A549 (cell line): Measurements from ENCODE around the gene TRIM56. TPM values are rescaled to one million over a fixed set of nuclear protein-coding genes. Genes with fewer than 3 reads are reported as not detected.
A peak's percentile ranks its signal among the peaks of the same experiment; 100 is the strongest.

Source experiments
- ATAC-seq, 2 experiments: fragments of 200-7000 bp in 1 of 2; fragments of >200 bp in 1 of 2; cut with Nextera tagmentation in 1 of 2; cut with Tn5 transposase in 1 of 2; 3 replicates each; pipeline versions ENCODE4 v1.8.0 to v1.9.1; 2018 to 2020; ENCODE audit warnings: mild to moderate bottlenecking in 1 of 2, moderate library complexity in 1 of 2
- CTCF ChIA-PET: fragments of 300-600 bp; sonication (Branson Sonifier 250); formaldehyde crosslinking; extraction: SDS; loops from one replicate; lab custom pipeline; 2021; ENCODE audit warnings: antibody characterized with exemption, inconsistent platforms; lab: Yijun Ruan, JAX
- POLR2A ChIA-PET: fragments of 350-600 bp; formaldehyde crosslinking; extraction: SDS; loops from one replicate; lab custom pipeline; 2021; ENCODE audit warnings: antibody characterized with exemption, inconsistent platforms; lab: Yijun Ruan, JAX
- DNase-seq, 2 experiments: peaks; one replicate each; pipeline versions ENCODE4 v3.0.0 to v3.0.0-alpha.2; 2011 to 2016; ENCODE audit warnings: low read depth in 1 of 2, low spot score in 1 of 2
- FAIRE-seq: peaks from 2 replicates; lab custom pipeline; 2011; peaks lifted over from hg19 to GRCh38; lab: Jason Lieb, UNC
- H3K27ac ChIP-seq, 2 experiments: fragments of >200 bp; sonication (Bioruptor Twin); formaldehyde crosslinking; 3 replicates each; pipeline ENCODE4 v1.5.1; 2016 to 2017
- H3K4me1 ChIP-seq: fragments of >200 bp; sonication (Bioruptor Twin); formaldehyde crosslinking; 3 replicates; pipeline ENCODE4 v1.6.1; 2016
- H3K4me2 ChIP-seq: fragments of >200 bp; sonication (Bioruptor Twin); formaldehyde crosslinking; 3 replicates; pipeline ENCODE4 v1.6.1; 2016
- H3K4me3 ChIP-seq: fragments of >200 bp; sonication (Bioruptor Twin); formaldehyde crosslinking; 3 replicates; pipeline ENCODE4 v1.5.1; 2016
- H3K9me3 ChIP-seq: fragments of >200 bp; sonication (Bioruptor Twin); formaldehyde crosslinking; 3 replicates; pipeline ENCODE4 v1.6.1; 2016
- CBX2 ChIP-seq: fragments of 200-600 bp; sonication (generic); IDR thresholded peaks from 2 replicates; pipeline ENCODE4 v1.6.1; 2016; ENCODE audit warnings: low read depth, mild to moderate bottlenecking, borderline replicate concordance
- CBX8 ChIP-seq: fragments of 200-600 bp; sonication (generic); IDR thresholded peaks from 2 replicates; pipeline ENCODE4 v1.6.1; 2016
- EHF ChIP-seq: fragments of 250-450 bp; sonication (Bioruptor Pico); IDR thresholded peaks from 2 replicates; pipeline ENCODE4 v1.5.0; 2020; ENCODE audit warnings: mild to moderate bottlenecking
- EHMT2 ChIP-seq: fragments of 200-600 bp; sonication (generic); IDR thresholded peaks from 2 replicates; pipeline ENCODE4 v1.6.1; 2016; ENCODE audit warnings: antibody characterized with exemption, low read depth, mild to moderate bottlenecking, moderate library complexity
- FOSB ChIP-seq: fragments of 250-450 bp; sonication (Bioruptor Pico); IDR thresholded peaks from 2 replicates; pipeline ENCODE4 v1.5.0; 2020; ENCODE audit warnings: mild to moderate bottlenecking, moderate library complexity
- FOSL2 ChIP-seq, 2 experiments: fragments of 450-650 bp in 1 of 2; fragments of >200 bp in 1 of 2; sonication (Bioruptor Twin) in 1 of 2; formaldehyde crosslinking; IDR thresholded peaks; 2 replicates each; pipeline versions ENCODE4 v1.5.0 to v1.6.1; 2016 to 2020; ENCODE audit warnings: mild to moderate bottlenecking in 1 of 2, moderate library complexity in 1 of 2
- FOXS1 ChIP-seq: fragments of 250-450 bp; sonication (Bioruptor Pico); IDR thresholded peaks from 2 replicates; pipeline ENCODE4 v1.5.0; 2020; ENCODE audit warnings: mild to moderate bottlenecking, moderate library complexity
- HOXB13 ChIP-seq: fragments of 250-450 bp; sonication (Bioruptor Pico); IDR thresholded peaks from 2 replicates; pipeline ENCODE4 v1.5.0; 2020; ENCODE audit warnings: low read depth, mild to moderate bottlenecking, moderate library complexity
- HOXB5 ChIP-seq: fragments of 250-450 bp; sonication (Bioruptor Pico); IDR thresholded peaks from 2 replicates; pipeline ENCODE4 v1.5.0; 2020; ENCODE audit warnings: mild to moderate bottlenecking, moderate library complexity
- POLR2A ChIP-seq: IDR thresholded peaks from 2 replicates; pipeline ENCODE4 v1.6.1; 2012; ENCODE audit warnings: mild to moderate bottlenecking, low read length
- RAD21 ChIP-seq, 2 experiments: fragments of >200 bp in 1 of 2; sonication (Bioruptor Twin) in 1 of 2; formaldehyde crosslinking in 1 of 2; IDR thresholded peaks in 1 of 2; conservative IDR thresholded peaks in 1 of 2; 2 replicates in 1 of 2; 3 replicates in 1 of 2; pipeline ENCODE4 v1.6.1; 2012 to 2018; ENCODE audit warnings: inconsistent platforms in 1 of 2
- RARB ChIP-seq: fragments of 250-450 bp; sonication (Bioruptor Pico); IDR thresholded peaks from 2 replicates; pipeline ENCODE4 v1.8.0; 2021; ENCODE audit warnings: mild to moderate bottlenecking, moderate library complexity
- SMC3 ChIP-seq: fragments of >200 bp; sonication (Bioruptor Twin); formaldehyde crosslinking; IDR thresholded peaks from 3 replicates; pipeline ENCODE4 v1.6.1; 2018; ENCODE audit warnings: inconsistent platforms
- ZNF302 ChIP-seq: fragments of 250-450 bp; sonication (Bioruptor Pico); IDR thresholded peaks from 2 replicates; pipeline ENCODE4 v1.9.0; 2021; ENCODE audit warnings: inconsistent platforms, mild to moderate bottlenecking, moderate library complexity
- ZSCAN20 ChIP-seq: fragments of 250-450 bp; sonication (Bioruptor Pico); IDR thresholded peaks from 2 replicates; pipeline ENCODE4 v1.8.0; 2022; ENCODE audit warnings: mild to moderate bottlenecking, moderate library complexity
- WGBS: methylation state at CpG from one replicate; pipeline ENCODE4 v1.1.6; 2017; ENCODE audit errors: missing lambda C conversion rate; 5-methylcytosine and 5-hydroxymethylcytosine counted together
- polyA plus RNA-seq, 4 experiments: library from polyadenylated mRNA; depleted of rRNA in 3 of 4; stranded (reverse); fragments of >200 nt; fragmentation: RNase III in 1 of 4; extraction: RNeasy Plus Mini Kit Qiagen cat#74134 plus additional on column Dnase treatment in 1 of 4; gene quantifications; 2 replicates in 3 of 4; 3 replicates in 1 of 4; pipeline ENCODE4 v1.2.3, GENCODE V29; 2011 to 2017
- TF ChIP-seq, protein P1 (sequence below): fragments of >200 bp; sonication (Bioruptor Twin); formaldehyde crosslinking; IDR thresholded peaks from 3 replicates; pipeline ENCODE4 v1.5.1; 2016
- TF ChIP-seq, protein P2 (sequence below): IDR thresholded peaks from 2 replicates; pipeline ENCODE4 v1.6.1; 2012
- TF ChIP-seq, protein P3 (sequence below): fragments of 250-450 bp; sonication (Bioruptor Pico); IDR thresholded peaks from 2 replicates; pipeline ENCODE4 v1.5.0; 2020; ENCODE audit warnings: low read depth, mild to moderate bottlenecking, moderate library complexity
- TF ChIP-seq, protein P4 (sequence below): IDR thresholded peaks from 2 replicates; pipeline ENCODE4 v1.6.1; 2012; ENCODE audit warnings: low read depth, borderline replicate concordance

The TRIM56 gene
- polyA plus RNA-seq, 2 of the 4 experiments (the other 2 are of a cell fraction), result 3.9 to 16.5 TPM

DNA sequence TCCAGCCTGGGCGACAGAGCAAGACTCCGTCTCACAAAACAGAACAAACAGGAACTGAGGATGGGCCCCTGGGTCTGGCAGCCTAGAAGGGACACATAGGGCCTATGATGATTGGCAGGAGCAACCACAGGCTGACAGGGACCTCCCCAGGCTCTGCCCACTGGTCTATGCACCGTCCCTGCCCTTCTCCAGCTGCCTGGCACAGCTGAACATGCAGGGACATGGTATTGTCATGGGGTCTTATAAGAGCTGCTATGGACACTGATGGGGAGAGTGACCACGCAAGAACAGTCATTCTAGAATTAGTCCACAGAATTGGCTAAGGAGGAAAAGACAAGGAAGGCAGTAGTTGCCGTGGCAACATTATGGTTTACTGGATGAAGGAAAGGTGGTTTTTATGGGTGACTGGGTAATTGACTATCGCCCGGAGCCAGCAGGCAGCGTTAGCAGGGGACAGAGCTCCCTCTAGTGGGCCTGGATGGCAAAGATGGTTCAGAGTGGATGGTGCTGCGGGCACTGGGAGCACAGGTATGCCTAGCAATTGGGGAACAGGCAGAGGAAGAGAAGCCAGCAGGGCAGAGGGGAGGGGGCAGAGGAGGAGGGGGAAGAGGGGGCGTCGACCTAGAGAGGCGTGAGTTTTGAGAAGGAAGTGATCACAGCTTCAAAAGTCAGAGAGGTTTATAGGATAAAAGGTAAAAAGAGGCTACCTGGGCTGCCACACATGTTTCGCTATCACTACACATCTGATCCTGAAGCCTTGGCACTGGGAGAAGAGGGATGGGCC, 7.8 kb upstream of the TRIM56 start:
- peak overlapping the region; percentile 4; the same call in 1 of the 3 replicates for H3K4me2 ChIP-seq
- H3K27ac ChIP-seq, result 0 out of 6 replicates have a peak overlapping the region, but pooled peaks of 1 of the 2 experiments have one; percentile 12
- H3K4me3 ChIP-seq, result no peak overlapping the region
- ATAC-seq, result peak; percentile 99 to 100
- CTCF ChIA-PET, result interaction anchor here (0.6 to 9.2 kb wide), 48 partner anchors 9 to 213 kb away, joined by 3 to 71 read pairs (median 4); partner anchors contain the start of genes ACHE, PLOD3, SERPINE1 and UFSP1
- no peaks in the 10 kb centered on the region for H3K4me1 ChIP-seq
- POLR2A ChIA-PET, result interaction anchor here (0.6 to 1.2 kb wide), 4 partner anchors 49 to 246 kb away, joined by 3 to 13 read pairs (median 6); partner anchors contain the start of genes SERPINE1 and SRRT
- FAIRE-seq, result no peak
- WGBS, result 28% methylated on average over 13 of the region's 13 CpGs
- peak; percentile 78 to 85 for DNase-seq
- TF ChIP-seq RAD21 (conservative IDR thresholded peaks at IDR 0.05 in 1 of 2, IDR thresholded peaks at IDR 0.05 in 1 of 2), result peak; percentile 89 to 96
- no peak for TF ChIP-seq CBX2
- TF ChIP-seq FOSL2 (IDR thresholded peaks at IDR 0.05), result no peak
- no peak for TF ChIP-seq FOSL2 (CRISPR knock-in tag; IDR thresholded peaks at IDR 0.05)
- TF ChIP-seq, protein P1, sequence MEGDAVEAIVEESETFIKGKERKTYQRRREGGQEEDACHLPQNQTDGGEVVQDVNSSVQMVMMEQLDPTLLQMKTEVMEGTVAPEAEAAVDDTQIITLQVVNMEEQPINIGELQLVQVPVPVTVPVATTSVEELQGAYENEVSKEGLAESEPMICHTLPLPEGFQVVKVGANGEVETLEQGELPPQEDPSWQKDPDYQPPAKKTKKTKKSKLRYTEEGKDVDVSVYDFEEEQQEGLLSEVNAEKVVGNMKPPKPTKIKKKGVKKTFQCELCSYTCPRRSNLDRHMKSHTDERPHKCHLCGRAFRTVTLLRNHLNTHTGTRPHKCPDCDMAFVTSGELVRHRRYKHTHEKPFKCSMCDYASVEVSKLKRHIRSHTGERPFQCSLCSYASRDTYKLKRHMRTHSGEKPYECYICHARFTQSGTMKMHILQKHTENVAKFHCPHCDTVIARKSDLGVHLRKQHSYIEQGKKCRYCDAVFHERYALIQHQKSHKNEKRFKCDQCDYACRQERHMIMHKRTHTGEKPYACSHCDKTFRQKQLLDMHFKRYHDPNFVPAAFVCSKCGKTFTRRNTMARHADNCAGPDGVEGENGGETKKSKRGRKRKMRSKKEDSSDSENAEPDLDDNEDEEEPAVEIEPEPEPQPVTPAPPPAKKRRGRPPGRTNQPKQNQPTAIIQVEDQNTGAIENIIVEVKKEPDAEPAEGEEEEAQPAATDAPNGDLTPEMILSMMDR, result peak; percentile 91
- no peak for TF ChIP-seq EHMT2
- TF ChIP-seq POLR2A, result no peak
- peak; percentile 85 for TF ChIP-seq SMC3
- TF ChIP-seq, protein P2, sequence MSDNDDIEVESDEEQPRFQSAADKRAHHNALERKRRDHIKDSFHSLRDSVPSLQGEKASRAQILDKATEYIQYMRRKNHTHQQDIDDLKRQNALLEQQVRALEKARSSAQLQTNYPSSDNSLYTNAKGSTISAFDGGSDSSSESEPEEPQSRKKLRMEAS, result 0 out of 2 replicates have a peak, but pooled peaks have one; percentile 23
- H3K9me3 ChIP-seq, result 0 out of 3 replicates have a peak, but pooled peaks cover 2% of the 10 kb centered on the region

DNA sequence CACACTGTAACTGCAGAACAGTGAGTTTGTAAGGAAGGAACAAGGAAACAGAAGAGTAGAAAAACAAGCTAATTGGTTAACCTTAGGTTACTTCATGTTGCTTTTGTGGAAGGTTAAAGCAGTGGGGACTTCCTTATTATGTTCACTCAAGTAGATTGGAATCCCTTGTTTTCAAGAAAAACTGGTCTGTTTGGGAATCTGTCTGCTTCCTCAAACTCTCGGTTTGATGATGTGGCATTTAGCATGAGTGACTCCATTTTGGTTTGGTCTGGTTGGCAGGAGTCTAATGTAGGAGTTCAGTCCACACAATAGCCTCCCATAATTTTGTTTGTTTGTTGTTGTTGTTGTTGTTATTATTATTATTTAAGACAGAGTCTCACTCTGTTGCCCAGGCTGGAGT, 3.8 kb upstream of the TRIM56 start:
- 100% methylated on average over 1 of the region's 1 CpG for WGBS
- Histone ChIP-seq H3K4me1 (peaks cover 10% of the 10 kb centered on the region), H3K27ac (no peak overlapping the region), H3K4me2 (no peak overlapping the region), H3K9me3 (0 out of 3 replicates have a peak, but pooled peaks cover 3% of the 10 kb centered on the region), H3K4me3 (no peak overlapping the region)
- TF ChIP-seq RARB (CRISPR knock-in tag) (no peak), CBX8 (no peak), HOXB13 (CRISPR knock-in tag) (peak; percentile 80; the same call in 1 of the 2 replicates), HOXB5 (peak; percentile 68; the same call in 1 of the 2 replicates), EHMT2 (no peak), ZNF302 (peak; percentile 90), EHF (CRISPR knock-in tag) (peak; percentile 91), ZSCAN20 (CRISPR knock-in tag) (peak; percentile 92), FOXS1 (peak; percentile 56; the same call in 1 of the 2 replicates), FOSB (CRISPR knock-in tag) (0 out of 2 replicates have a peak, but pooled peaks have one; percentile 23)
- TF ChIP-seq, protein P3, sequence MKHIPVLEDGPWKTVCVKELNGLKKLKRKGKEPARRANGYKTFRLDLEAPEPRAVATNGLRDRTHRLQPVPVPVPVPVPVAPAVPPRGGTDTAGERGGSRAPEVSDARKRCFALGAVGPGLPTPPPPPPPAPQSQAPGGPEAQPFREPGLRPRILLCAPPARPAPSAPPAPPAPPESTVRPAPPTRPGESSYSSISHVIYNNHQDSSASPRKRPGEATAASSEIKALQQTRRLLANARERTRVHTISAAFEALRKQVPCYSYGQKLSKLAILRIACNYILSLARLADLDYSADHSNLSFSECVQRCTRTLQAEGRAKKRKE (CRISPR knock-in tag), result peak; percentile 72; the same call in 1 of the 2 replicates
- FAIRE-seq, result no peak
- ChIA-PET POLR2A (interaction anchor here (0.5 kb wide), 1 partner anchor 149 kb away, joined by 3 read pairs; no protein-coding TSS in a partner anchor), CTCF (interaction anchor here (0.6 to 9.2 kb wide), 9 partner anchors 10 to 455 kb away, joined by 3 to 71 read pairs (median 4); partner anchors contain the start of gene ACHE)
- no peak for DNase-seq
- ATAC-seq, result no peak

DNA sequence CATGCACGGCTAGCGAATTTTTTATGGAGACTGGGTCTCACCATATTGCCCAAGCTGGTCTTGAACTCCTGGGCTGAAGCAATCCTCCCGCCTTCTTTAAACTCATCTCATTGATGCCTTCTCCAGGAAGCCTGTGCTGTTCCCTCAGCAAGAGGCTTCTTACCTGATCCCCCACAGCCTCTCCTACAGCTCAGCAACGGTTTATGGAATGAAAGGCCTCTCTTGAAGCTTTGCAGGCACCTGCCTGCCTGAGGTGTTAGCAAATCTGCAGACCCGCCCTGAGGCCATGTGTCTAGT, 468 bp upstream of the TRIM56 start:
- H3K9me3 ChIP-seq, result 0 out of 3 replicates have a peak, but pooled peaks cover 3% of the 10 kb centered on the region
- peak overlapping the region; percentile 55 for H3K4me3 ChIP-seq
- 49% methylated on average over 5 of the region's 5 CpGs for WGBS
- TF ChIP-seq, protein P4, sequence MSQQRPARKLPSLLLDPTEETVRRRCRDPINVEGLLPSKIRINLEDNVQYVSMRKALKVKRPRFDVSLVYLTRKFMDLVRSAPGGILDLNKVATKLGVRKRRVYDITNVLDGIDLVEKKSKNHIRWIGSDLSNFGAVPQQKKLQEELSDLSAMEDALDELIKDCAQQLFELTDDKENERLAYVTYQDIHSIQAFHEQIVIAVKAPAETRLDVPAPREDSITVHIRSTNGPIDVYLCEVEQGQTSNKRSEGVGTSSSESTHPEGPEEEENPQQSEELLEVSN, result peak; percentile 15; the same call in 1 of the 2 replicates
- no peak for TF ChIP-seq HOXB13 (CRISPR knock-in tag)
- TF ChIP-seq, all 56 proteins: peak for 1
- ChIA-PET CTCF (interaction anchor here (0.7 to 5.7 kb wide), 10 partner anchors 10 to 232 kb away, joined by 3 to 35 read pairs (median 4); partner anchors contain the start of genes ACHE and SLC12A9), POLR2A (interaction anchor here (0.5 to 1.8 kb wide), 14 partner anchors 14 to 296 kb away, joined by 3 to 11 read pairs (median 3); partner anchors contain the start of genes PLOD3, SERPINE1, SRRT and UFSP1)
- DNase-seq, result no peak
- peak overlapping the region; percentile 83 for H3K4me2 ChIP-seq
- H3K4me1 ChIP-seq, result peaks cover 16% of the 10 kb centered on the region
- H3K27ac ChIP-seq, result peak overlapping the region; percentile 86 to 96
- no peak for FAIRE-seq
- ATAC-seq, result no peak
